GM21528 (cell line): ENCODE data around the gene DLX6.
A peak's percentile ranks its signal among the peaks of the same experiment; 100 is the strongest.

Source experiments
- ATAC-seq: cut with Tn5 transposase; IDR thresholded peaks from one replicate; pipeline ENCODE4 v1.9.1; 2021; ENCODE audit warnings: mild to moderate bottlenecking, moderate library complexity; ENCODE audit not compliant: unreplicated experiment, low FRiP score

DLX6 gene

GRCh38 chr7:96995406-96996110 is 9.8 kb upstream of the DLX6 start:
- ATAC-seq = no peak

GRCh38 chr7:96996111-96996957 is 9.0 kb upstream of the DLX6 start:
- no peak for ATAC-seq

DNA sequence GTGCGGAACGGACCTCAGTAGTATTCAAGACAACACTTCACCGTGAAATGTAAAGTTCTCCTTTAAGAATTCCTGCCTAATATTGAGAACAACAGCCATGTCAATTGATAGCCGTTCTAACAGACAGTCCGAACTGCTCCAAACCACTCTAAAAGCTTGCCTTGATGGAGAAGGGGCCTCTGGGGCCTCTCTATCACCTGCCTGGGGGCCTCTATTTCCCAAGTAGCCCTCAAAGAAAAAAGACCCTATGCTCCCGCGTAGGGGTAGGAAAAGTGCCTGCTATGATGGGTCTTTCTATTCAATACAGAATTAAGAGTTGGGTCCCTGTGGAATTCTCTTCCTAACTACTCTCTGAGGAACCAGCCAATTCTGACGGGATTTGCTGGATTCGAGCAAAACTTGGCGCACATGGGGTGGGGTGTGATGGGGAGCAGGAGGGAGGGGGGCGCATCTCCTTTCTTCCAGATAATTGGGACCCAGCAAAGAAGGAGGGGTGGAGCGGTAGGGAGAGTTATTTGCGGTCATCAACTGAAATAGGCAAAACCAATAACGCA is 8.3 kb upstream of the DLX6 start:
- ATAC-seq = no peak

- ATAC-seq = no peak
These were observed 7.8 kb upstream of the DLX6 start for GRCh38 chr7:96997512-96998032.

GRCh38 chr7:96998333-96998732 is 7.0 kb upstream of the DLX6 start:
- no peak for ATAC-seq

GRCh38 chr7:96998744-96999143 is 6.6 kb upstream of the DLX6 start:
- no peak for ATAC-seq

DNA sequence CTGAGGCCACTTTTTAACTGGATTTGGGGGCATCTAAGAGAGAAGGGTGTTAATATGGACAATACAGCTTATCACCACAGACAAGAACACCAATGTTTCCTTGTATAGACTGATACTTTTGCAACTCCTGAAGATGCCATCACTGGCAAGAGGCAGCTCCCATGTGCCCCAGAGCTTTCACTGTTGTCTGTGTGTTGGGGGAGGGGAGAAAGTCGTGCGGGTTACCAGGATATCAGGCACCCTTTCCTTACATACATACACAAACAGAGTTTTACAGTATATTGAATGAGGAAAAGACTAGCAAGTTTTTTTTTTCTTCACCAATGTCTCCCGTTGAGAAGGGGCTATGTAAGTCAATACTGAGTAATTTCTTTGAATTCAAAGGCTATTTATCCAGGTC is 4.1 kb upstream of the DLX6 start:
- ATAC-seq = no peak

DNA sequence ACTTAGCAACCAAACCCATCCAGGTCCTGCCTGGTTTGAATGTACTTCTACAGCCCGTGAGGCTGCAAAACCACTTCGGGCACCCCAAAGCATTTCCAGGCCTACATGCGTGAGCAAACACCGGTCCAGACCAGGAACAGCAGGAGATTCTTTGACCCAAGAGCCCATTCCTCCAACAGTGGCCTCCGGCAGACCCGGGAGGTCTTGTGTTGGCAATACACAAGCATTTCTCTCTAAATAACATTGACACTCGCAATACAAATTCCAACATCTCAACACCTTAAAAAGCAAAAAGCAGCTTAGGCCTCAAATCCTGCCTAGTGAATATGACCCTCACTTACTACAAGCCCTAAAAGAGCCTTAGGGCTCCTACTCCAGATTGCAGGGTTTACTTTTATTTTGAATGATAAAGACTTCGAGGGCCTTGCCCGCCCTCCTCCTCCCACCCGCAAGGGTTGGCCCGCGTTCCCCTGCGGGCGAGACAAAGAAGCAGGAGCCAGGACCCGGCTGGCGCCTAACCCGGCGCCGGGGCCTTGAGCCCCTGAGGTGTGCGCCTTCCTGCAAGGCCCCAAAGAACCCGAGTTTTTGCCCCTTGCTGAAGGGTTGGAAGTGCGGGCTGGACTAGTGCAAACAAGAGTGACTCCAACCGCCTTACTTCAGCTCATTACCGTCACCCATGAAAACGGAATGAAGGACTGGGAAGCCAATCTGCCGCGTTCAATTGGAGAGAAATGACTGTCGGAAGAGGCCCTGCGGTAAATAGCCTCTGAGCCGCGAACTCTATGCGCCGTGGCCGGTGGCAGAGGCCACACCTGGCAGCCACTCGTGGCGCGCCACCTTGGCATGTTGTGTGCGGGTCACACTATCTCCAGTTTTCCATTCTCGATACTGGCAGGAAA is 3.4 kb upstream of the DLX6 start:
- ATAC-seq = no peak

DNA sequence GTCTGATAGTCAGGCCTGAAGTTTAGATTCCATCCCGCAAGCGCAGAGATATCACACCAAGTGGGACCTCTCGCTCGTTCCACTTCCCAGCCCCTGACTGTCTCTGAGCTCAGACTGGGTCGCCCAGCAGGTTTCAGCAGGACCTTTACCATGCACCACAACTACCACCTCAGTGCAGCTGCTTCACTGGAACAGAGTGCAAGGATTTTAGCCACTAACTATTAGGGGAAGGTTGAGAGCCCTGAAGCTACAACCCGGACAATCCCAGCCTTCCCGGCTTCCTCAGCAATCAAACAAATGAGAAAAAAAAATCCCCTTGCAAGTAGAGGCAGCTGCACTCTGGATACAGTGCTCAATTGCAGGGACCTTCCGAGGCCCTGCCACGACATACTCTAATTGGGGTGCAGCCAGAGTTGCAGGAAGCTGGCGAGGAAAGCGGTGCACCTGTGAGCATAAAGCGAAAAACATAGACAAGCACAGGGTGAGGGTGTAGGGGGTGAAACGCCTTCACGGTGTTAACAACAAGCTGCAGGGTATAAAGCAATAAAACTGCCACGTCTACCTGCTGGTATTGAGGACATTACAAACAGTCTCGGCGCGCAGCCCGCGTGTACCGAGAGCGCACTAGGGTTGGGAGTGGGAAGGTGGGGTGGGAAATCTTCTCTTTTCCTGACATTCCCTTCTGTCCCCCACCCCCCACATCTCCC is 2.6 kb upstream of the DLX6 start:
- no peak for ATAC-seq

DNA sequence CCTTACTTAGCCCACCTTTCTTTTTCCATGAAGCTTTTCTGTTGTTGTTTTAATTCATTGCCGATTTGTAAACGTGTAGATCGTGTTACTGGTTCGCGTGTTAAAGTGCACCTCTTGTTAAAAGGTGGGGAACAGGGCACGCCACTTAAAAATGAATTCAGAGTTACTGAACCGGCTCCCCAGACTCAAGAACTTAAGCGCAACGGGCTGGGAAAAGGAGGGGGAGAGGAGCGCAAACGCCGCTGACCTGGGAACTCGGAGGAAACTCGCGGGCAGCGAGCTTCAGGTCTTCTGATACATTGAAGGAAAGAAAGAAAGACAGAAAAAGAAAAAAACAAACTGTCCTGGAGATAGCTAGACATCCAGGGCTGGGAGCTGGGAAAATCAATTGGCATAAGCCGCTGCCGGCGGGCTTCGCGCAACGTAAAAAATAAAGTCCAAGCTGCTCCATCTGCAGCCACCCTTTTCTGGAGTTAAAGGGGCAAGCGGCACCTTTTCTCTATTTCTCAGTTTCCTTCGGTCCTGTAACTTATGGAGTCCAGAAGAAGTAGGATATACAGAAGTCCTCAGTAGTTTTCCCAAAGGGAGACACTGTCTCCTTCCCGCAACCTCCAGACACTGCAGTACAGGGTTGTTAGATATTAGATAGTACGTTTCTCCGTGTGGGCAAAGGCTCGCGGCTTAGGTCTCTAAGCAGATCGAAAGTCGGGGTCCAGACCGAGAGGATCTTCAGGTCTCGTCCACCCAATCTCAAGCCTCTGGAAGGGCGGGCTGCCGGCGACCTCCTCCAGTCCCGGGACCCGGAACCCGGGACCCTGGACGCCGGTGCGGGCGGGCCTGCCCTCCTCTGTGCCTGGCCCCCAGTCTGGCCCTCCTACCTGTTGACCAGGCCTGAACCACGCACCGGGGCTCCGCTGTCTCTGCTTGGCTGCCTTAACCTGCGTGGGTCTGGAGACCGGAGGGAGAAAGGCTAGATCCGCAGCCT is 1.8 kb upstream of the DLX6 start:
- no peak for ATAC-seq

DNA sequence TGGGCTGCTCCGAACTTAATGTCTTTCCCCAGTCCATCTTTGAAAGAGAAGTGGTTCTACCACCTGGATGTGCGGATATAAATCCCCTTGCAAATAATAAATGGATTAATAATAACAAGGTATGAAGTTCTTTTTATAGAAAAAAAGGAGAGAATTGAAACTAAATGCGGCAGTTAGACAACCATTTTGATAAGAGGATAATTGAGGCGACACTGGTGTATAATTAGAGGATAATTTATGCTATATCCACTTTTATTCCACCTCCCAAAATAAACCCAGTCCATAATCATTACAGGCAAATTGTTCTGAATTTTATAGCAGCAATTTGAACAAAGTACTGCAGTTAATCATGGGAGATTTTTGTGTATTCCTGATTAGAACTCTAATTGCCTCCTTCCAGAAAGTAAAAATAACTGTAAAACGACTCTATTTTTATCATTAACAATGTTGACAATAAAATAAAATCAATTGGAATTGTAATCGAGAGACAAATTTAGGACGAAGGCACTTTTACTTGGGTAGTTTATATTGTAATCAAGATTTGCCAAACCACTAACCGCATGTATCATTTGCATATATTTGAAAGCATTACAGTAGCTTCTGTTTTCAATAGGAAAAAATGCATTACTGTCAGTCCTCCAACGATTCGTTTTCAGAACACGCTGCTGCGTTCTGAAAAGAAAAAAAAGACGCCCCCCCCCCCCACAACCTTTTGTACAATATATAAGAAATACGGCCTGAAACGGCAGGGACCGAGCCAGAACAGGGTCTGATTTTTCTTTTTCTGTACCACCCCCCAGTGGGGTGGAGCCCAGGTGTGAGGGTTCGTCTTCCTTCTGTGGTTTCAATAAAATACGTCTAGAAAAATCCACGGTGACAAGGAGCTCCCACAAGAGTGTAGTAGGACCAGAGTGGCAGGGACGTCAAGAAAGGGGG is 838 bp upstream of the DLX6 start:
- no peak for ATAC-seq

DNA sequence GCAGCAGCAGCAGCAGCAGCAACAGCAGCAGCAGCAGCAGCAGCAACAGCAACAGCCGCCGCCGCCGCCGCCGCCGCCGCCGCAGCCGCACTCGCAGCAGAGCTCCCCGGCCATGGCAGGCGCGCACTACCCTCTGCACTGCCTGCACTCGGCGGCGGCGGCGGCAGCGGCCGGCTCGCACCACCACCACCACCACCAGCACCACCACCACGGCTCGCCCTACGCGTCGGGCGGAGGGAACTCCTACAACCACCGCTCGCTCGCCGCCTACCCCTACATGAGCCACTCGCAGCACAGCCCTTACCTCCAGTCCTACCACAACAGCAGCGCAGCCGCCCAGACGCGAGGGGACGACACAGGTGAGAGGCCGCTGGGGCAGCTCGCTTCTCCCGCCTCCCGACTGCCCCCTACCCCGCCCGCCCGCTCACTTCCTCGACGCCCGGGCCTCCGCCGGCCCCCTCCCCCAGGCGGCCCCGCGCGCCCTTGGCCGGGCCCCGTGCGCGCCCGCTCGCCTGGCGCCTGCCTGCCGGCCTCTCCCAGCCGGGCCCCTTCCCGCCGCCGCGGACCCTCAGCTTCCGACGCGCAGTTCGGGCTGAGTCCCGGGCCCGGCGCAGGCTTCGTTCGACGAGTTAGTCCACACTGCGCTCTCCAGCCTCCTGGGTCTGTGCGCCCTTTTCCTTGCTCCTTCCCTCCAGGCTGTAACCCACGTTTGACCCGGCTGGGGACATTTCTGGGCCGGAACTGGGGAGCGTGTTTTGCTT is 882 bp downstream of the DLX6 start:
- peak; percentile 68 for ATAC-seq

DNA sequence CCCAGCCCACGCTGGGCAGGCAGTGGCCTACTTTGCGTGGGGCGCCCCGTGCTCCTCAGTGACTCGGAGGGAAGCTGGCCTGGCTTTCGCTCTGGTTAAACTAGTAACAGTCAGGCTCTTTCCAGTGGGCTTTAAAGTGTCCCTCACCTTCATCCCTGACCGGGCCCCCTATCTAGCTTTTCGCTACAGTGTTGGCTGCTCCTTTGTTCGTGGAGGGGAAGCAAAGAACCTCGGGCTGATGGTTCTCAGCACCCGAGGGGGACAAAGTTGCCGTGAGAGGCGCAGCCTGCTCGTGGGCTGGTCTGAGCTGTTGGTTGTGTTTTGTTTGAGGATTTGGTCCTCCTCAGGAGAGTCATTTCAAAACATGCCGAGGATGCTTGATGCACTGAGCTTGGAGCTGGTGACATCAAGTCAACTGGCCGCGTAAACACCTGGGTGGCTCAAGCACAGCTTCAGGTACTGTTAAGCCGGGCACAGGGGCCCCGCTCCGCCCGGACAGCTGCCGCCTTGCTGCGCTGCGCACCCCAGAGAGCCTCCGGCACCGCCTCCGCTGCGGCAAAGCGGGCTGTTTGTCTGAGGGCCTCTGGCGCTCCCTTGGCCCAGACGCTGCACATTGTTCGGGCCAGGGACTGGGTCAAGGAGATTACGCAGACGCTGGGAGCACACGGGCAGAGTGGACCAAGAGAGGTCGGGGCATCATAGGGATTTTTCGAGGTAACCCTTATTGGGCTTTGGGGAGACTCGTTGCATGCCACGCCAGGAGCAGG is 1.6 kb downstream of the DLX6 start:
- no peak for ATAC-seq

- no peak for ATAC-seq
These were observed 2.2 kb downstream of the DLX6 start for GRCh38 chr7:97007583-97007861.

- no peak for ATAC-seq
These were observed 3.0 kb downstream of the DLX6 start for GRCh38 chr7:97008275-97008917.
